Neural progenitor cell (in vitro differentiated cells): Measurements from ENCODE around the gene CPA3. TPM values are rescaled to one million over a fixed set of nuclear protein-coding genes. Genes with fewer than 3 reads are reported as not detected.

ENCODE experiments used
- DNase-seq: peaks from one replicate; pipeline ENCODE4 v3.0.0-alpha.2; 2016; ENCODE audit warnings: low spot score
- H2AFZ ChIP-seq: fragments of 200-600 bp; sonication (generic); replicated peaks from 2 replicates; pipeline ENCODE4 v1.6.1; 2016; ENCODE audit warnings: antibody characterized with exemption
- H3F3A ChIP-seq: fragments of 200-600 bp; sonication (generic); 2 replicates; pipeline ENCODE4 v1.6.1; 2016; ENCODE audit warnings: antibody characterized with exemption, low read depth
- H3K27ac ChIP-seq: fragments of 200-600 bp; sonication (generic); 2 replicates; pipeline ENCODE4 v1.5.1; 2016; ENCODE audit warnings: mild to moderate bottlenecking
- H3K27me3 ChIP-seq: fragments of 200-600 bp; sonication (generic); 2 replicates; pipeline ENCODE4 v1.6.1; 2016; ENCODE audit warnings: mild to moderate bottlenecking, moderate library complexity
- H3K36me3 ChIP-seq: fragments of 200-600 bp; sonication (generic); 2 replicates; pipeline ENCODE4 v1.5.1; 2016
- H3K4me1 ChIP-seq: fragments of 200-600 bp; sonication (generic); 2 replicates; pipeline ENCODE4 v1.6.1; 2016; ENCODE audit warnings: mixed run types
- H3K4me2 ChIP-seq: fragments of 200-600 bp; sonication (generic); 2 replicates; pipeline ENCODE4 v1.6.1; 2016
- H3K4me3 ChIP-seq: fragments of 200-600 bp; sonication (generic); 2 replicates; pipeline ENCODE4 v1.5.1; 2016
- H3K79me2 ChIP-seq: fragments of 200-600 bp; sonication (generic); 2 replicates; pipeline ENCODE4 v1.6.1; 2016; ENCODE audit warnings: low read depth
- H3K9ac ChIP-seq: fragments of 200-600 bp; sonication (generic); 2 replicates; pipeline ENCODE4 v1.6.1; 2016
- H3K9me3 ChIP-seq: fragments of 200-600 bp; sonication (generic); 2 replicates; pipeline ENCODE4 v1.5.1; 2016; ENCODE audit warnings: low read depth
- H4K20me1 ChIP-seq: fragments of 200-600 bp; sonication (generic); 2 replicates; pipeline ENCODE4 v1.6.1; 2016; ENCODE audit warnings: low read depth
- H3K27ac Mint-ChIP-seq: 3 replicates; pipeline ENCODE4 v1.8.0; 2021; ENCODE audit warnings: mixed read lengths
- H3K27me3 Mint-ChIP-seq: 2 replicates; pipeline ENCODE4 v1.8.0; 2022; ENCODE audit warnings: low read depth, mild to moderate bottlenecking, inconsistent platforms, moderate library complexity, mixed read lengths; ENCODE audit not compliant: insufficient read depth
- H3K36me3 Mint-ChIP-seq: 3 replicates; pipeline ENCODE4 v1.8.0; 2021; ENCODE audit warnings: mixed read lengths
- H3K4me1 Mint-ChIP-seq: 3 replicates; pipeline ENCODE4 v1.8.0; 2021; ENCODE audit warnings: mixed read lengths
- H3K4me3 Mint-ChIP-seq: 3 replicates; pipeline ENCODE4 v1.8.0; 2021; ENCODE audit warnings: mild to moderate bottlenecking, moderate library complexity, mixed read lengths
- H3K9me3 Mint-ChIP-seq: 3 replicates; pipeline ENCODE4 v1.8.0; 2020; ENCODE audit warnings: mixed read lengths
- EZH2 ChIP-seq: fragments of 200-600 bp; sonication (generic); IDR thresholded peaks from 2 replicates; pipeline ENCODE4 v1.6.1; 2017; ENCODE audit warnings: antibody characterized with exemption, mild to moderate bottlenecking, moderate library complexity
- EZH2phosphoT487 ChIP-seq: fragments of 200-600 bp; sonication (generic); IDR thresholded peaks from 2 replicates; pipeline ENCODE4 v1.6.1; 2017; ENCODE audit warnings: antibody characterized with exemption
- total RNA-seq: library from RNA; depleted of rRNA; stranded (reverse); fragments of >200 nt; gene quantifications from 2 replicates; pipeline ENCODE4 v1.2.3, GENCODE V29; 2015; ENCODE audit warnings: low replicate concordance
- TF ChIP-seq, protein P1 (sequence below): fragments of 200-600 bp; sonication (generic); IDR thresholded peaks from 2 replicates; pipeline ENCODE4 v1.5.1; 2017; ENCODE audit warnings: antibody characterized with exemption, mild to moderate bottlenecking

CPA3 gene
- total RNA-seq, 1 donor from 2014 or later: not detected

DNA sequence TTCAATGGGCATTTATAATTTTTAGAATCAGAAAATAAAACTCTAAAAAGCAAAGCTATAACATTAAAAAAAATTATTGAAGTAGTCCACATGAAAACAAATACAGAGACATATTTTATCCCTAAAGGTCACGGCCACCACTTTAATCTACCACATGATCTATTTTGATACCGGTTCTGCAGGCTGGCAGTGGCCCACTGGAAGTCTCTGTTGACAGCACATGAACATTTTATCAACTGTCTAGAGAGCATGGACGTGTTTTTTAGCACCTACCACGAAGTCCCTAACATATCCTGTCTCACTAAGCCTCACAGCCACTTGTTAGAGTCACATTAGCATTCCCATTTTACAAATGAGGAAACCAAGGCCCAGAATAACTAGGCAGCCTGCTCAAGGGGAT is 1.8 kb upstream of the CPA3 start:
- Histone ChIP-seq H3K4me1 (no peaks in the 10 kb centered on the region), H3K27me3 (no peaks in the 10 kb centered on the region), H3K4me3 (no peak overlapping the region), H3F3A (no peaks in the 10 kb centered on the region), H3K9me3 (no peaks in the 10 kb centered on the region), H3K4me2 (no peak overlapping the region), H3K9ac (no peak overlapping the region), H4K20me1 (no peaks in the 10 kb centered on the region), H2AFZ (no peak overlapping the region), H3K36me3 (no peaks in the 10 kb centered on the region), H3K27ac (no peak overlapping the region), H3K79me2 (no peaks in the 10 kb centered on the region)
- no peak overlapping the region for H3K27ac Mint-ChIP-seq
- no peaks in the 10 kb centered on the region for H3K4me1 Mint-ChIP-seq
- no peak overlapping the region for H3K4me3 Mint-ChIP-seq
- DNase-seq: no peak
- TF ChIP-seq, protein P1, sequence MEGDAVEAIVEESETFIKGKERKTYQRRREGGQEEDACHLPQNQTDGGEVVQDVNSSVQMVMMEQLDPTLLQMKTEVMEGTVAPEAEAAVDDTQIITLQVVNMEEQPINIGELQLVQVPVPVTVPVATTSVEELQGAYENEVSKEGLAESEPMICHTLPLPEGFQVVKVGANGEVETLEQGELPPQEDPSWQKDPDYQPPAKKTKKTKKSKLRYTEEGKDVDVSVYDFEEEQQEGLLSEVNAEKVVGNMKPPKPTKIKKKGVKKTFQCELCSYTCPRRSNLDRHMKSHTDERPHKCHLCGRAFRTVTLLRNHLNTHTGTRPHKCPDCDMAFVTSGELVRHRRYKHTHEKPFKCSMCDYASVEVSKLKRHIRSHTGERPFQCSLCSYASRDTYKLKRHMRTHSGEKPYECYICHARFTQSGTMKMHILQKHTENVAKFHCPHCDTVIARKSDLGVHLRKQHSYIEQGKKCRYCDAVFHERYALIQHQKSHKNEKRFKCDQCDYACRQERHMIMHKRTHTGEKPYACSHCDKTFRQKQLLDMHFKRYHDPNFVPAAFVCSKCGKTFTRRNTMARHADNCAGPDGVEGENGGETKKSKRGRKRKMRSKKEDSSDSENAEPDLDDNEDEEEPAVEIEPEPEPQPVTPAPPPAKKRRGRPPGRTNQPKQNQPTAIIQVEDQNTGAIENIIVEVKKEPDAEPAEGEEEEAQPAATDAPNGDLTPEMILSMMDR: no peak
- TF ChIP-seq EZH2: no peak
- no peaks in the 10 kb centered on the region for H3K9me3 Mint-ChIP-seq
- H3K36me3 Mint-ChIP-seq: no peaks in the 10 kb centered on the region
- peaks cover 3% of the 10 kb centered on the region for H3K27me3 Mint-ChIP-seq

DNA sequence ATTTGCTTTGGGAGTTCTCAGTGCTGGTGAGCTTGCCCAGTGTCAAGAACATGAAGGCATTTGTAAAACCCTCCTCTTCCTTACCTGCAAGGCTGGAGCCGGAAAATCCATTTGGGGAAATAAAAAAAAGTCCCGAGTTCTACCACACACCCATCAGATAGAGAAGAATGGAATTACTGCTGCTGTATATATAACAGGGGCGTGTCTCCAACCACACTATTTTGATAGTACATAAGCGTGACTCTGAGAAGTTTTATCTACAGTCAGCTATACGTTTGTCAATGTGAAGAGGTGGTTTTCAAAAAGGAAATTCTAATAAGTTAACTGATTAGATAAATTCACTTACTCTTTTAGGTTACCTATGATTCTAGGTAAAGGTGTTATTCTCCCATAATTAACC is 1.3 kb upstream of the CPA3 start:
- TF ChIP-seq EZH2phosphoT487: no peak
- Mint-ChIP-seq H3K27ac (no peak overlapping the region), H3K4me3 (no peak overlapping the region), H3K36me3 (no peaks in the 10 kb centered on the region), H3K4me1 (no peaks in the 10 kb centered on the region), H3K9me3 (no peaks in the 10 kb centered on the region), H3K27me3 (peaks cover 3% of the 10 kb centered on the region)
- Histone ChIP-seq H3K4me3 (no peak overlapping the region), H3K36me3 (no peaks in the 10 kb centered on the region), H4K20me1 (no peaks in the 10 kb centered on the region), H3K9ac (no peak overlapping the region), H3K79me2 (no peaks in the 10 kb centered on the region), H3K4me2 (no peak overlapping the region), H3K4me1 (no peaks in the 10 kb centered on the region), H3K27ac (no peak overlapping the region), H2AFZ (no peak overlapping the region), H3K27me3 (no peaks in the 10 kb centered on the region), H3K9me3 (no peaks in the 10 kb centered on the region), H3F3A (no peaks in the 10 kb centered on the region)
- DNase-seq: no peak

GRCh38 chr3:148866261-148866660 is 1.2 kb downstream of the CPA3 start:
- no peaks in the 10 kb centered on the region for H3K4me1 Mint-ChIP-seq
- H3K27me3 Mint-ChIP-seq: peaks cover 3% of the 10 kb centered on the region
- no peaks in the 10 kb centered on the region for H3K9me3 ChIP-seq
- no peak overlapping the region for H3K27ac Mint-ChIP-seq
- H3K9me3 Mint-ChIP-seq: no peaks in the 10 kb centered on the region
- TF ChIP-seq, protein P1: no peak
- no peak overlapping the region for H3K27ac ChIP-seq
- H3K9ac ChIP-seq: no peak overlapping the region
- no peak overlapping the region for H3K4me2 ChIP-seq
- no peaks in the 10 kb centered on the region for H3F3A ChIP-seq
- no peak for DNase-seq
- H3K36me3 Mint-ChIP-seq: no peaks in the 10 kb centered on the region
- no peak overlapping the region for H2AFZ ChIP-seq
- no peaks in the 10 kb centered on the region for H3K27me3 ChIP-seq
- no peaks in the 10 kb centered on the region for H3K79me2 ChIP-seq
- H3K4me3 ChIP-seq: no peak overlapping the region
- no peaks in the 10 kb centered on the region for H3K4me1 ChIP-seq
- no peaks in the 10 kb centered on the region for H3K36me3 ChIP-seq
- H4K20me1 ChIP-seq: no peaks in the 10 kb centered on the region
- H3K4me3 Mint-ChIP-seq: no peak overlapping the region

GRCh38 chr3:148873270-148873927 is 8.3 kb downstream of the CPA3 start:
- H3K4me1 Mint-ChIP-seq: peaks cover 3% of the 10 kb centered on the region
- peak overlapping the region; percentile 44 for H3K27ac Mint-ChIP-seq
- Histone ChIP-seq H4K20me1 (no peaks in the 10 kb centered on the region), H3K9me3 (no peaks in the 10 kb centered on the region), H3F3A (no peaks in the 10 kb centered on the region), H3K36me3 (no peaks in the 10 kb centered on the region), H3K27ac (no peak overlapping the region), H2AFZ (peak overlapping the region; percentile 50), H3K79me2 (no peaks in the 10 kb centered on the region), H3K4me1 (no peaks in the 10 kb centered on the region), H3K9ac (no peak overlapping the region), H3K27me3 (no peaks in the 10 kb centered on the region), H3K4me3 (no peak overlapping the region), H3K4me2 (no peak overlapping the region)
- no peaks in the 10 kb centered on the region for H3K9me3 Mint-ChIP-seq
- DNase-seq: no peak
- no peak overlapping the region for H3K4me3 Mint-ChIP-seq
- no peaks in the 10 kb centered on the region for H3K36me3 Mint-ChIP-seq
- peaks cover 2% of the 10 kb centered on the region for H3K27me3 Mint-ChIP-seq
- TF ChIP-seq EZH2 (no peak), EZH2phosphoT487 (no peak)
- TF ChIP-seq, protein P1: no peak
